Measurements from ENCODE around the gene ABCC1.

GRCh38 chr16:16082255-16082654 lies 132.8 kb downstream of the ABCC1 start:
- TF ChIP-seq, protein P1, sequence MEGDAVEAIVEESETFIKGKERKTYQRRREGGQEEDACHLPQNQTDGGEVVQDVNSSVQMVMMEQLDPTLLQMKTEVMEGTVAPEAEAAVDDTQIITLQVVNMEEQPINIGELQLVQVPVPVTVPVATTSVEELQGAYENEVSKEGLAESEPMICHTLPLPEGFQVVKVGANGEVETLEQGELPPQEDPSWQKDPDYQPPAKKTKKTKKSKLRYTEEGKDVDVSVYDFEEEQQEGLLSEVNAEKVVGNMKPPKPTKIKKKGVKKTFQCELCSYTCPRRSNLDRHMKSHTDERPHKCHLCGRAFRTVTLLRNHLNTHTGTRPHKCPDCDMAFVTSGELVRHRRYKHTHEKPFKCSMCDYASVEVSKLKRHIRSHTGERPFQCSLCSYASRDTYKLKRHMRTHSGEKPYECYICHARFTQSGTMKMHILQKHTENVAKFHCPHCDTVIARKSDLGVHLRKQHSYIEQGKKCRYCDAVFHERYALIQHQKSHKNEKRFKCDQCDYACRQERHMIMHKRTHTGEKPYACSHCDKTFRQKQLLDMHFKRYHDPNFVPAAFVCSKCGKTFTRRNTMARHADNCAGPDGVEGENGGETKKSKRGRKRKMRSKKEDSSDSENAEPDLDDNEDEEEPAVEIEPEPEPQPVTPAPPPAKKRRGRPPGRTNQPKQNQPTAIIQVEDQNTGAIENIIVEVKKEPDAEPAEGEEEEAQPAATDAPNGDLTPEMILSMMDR (IDR thresholded peaks at IDR 0.05), result no peak
- TF ChIP-seq, protein P2, sequence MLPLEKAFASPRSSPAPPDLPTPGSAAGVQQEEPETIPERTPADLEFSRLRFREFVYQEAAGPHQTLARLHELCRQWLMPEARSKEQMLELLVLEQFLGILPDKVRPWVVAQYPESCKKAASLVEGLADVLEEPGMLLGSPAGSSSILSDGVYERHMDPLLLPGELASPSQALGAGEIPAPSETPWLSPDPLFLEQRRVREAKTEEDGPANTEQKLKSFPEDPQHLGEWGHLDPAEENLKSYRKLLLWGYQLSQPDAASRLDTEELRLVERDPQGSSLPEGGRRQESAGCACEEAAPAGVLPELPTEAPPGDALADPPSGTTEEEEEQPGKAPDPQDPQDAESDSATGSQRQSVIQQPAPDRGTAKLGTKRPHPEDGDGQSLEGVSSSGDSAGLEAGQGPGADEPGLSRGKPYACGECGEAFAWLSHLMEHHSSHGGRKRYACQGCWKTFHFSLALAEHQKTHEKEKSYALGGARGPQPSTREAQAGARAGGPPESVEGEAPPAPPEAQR (CRISPR knock-in tag; IDR thresholded peaks at IDR 0.05), result no peak
- TF ChIP-seq NFYB (CRISPR knock-in tag; conservative IDR thresholded peaks at IDR 0.05; ENCODE audit: low read depth) (no peak), TCF7 (CRISPR knock-in tag; IDR thresholded peaks at IDR 0.05; ENCODE audit: low read depth) (no peak), MAX (CRISPR knock-in tag; IDR thresholded peaks at IDR 0.05) (no peak), FOXJ3 (CRISPR knock-in tag; IDR thresholded peaks at IDR 0.05; ENCODE audit: borderline replicate concordance) (no peak), E2F4 (CRISPR knock-in tag; IDR thresholded peaks at IDR 0.05; ENCODE audit: borderline replicate concordance, low read depth) (no peak)
- TF ChIP-seq, protein P3, sequence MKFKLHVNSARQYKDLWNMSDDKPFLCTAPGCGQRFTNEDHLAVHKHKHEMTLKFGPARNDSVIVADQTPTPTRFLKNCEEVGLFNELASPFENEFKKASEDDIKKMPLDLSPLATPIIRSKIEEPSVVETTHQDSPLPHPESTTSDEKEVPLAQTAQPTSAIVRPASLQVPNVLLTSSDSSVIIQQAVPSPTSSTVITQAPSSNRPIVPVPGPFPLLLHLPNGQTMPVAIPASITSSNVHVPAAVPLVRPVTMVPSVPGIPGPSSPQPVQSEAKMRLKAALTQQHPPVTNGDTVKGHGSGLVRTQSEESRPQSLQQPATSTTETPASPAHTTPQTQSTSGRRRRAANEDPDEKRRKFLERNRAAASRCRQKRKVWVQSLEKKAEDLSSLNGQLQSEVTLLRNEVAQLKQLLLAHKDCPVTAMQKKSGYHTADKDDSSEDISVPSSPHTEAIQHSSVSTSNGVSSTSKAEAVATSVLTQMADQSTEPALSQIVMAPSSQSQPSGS (CRISPR knock-in tag; IDR thresholded peaks at IDR 0.05; ENCODE audit: borderline replicate concordance, low read depth), result no peak
- TF ChIP-seq, protein P4, sequence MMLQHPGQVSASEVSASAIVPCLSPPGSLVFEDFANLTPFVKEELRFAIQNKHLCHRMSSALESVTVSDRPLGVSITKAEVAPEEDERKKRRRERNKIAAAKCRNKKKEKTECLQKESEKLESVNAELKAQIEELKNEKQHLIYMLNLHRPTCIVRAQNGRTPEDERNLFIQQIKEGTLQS (CRISPR knock-in tag; conservative IDR thresholded peaks at IDR 0.05), result no peak
- TF ChIP-seq, protein P5, sequence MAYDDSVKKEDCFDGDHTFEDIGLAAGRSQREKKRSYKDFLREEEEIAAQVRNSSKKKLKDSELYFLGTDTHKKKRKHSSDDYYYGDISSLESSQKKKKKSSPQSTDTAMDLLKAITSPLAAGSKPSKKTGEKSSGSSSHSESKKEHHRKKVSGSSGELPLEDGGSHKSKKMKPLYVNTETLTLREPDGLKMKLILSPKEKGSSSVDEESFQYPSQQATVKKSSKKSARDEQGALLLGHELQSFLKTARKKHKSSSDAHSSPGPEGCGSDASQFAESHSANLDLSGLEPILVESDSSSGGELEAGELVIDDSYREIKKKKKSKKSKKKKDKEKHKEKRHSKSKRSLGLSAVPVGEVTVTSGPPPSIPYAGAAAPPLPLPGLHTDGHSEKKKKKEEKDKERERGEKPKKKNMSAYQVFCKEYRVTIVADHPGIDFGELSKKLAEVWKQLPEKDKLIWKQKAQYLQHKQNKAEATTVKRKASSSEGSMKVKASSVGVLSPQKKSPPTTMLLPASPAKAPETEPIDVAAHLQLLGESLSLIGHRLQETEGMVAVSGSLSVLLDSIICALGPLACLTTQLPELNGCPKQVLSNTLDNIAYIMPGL (CRISPR knock-in tag; IDR thresholded peaks at IDR 0.05), result no peak

Data from WTC11 (cell line).